Inflammatory macrophage (primary cell): ENCODE results near the gene DCAF12.
A peak's percentile ranks its signal among the peaks of the same experiment; 100 is the strongest.
"Not testable (repeated sequence)": the region's sequence is repeated elsewhere in the genome, so short reads cannot be mapped to it uniquely, and the experiment has no call there.

Experiments used
- DNase-seq, 2 donors: peaks; one replicate each; pipeline ENCODE4 v3.0.0-alpha.2; 2020 to 2022
- total RNA-seq, 18 experiments: gene quantifications; one replicate each; lab custom pipeline; 2026; ENCODE audit warnings: mixed read lengths in 6 of 18, inconsistent platforms in 2 of 18; lab: John Stamatoyannopoulos, UW

DCAF12 gene
- total RNA-seq = 41.7 to 143 (median 60.0) reads per million in 18 experiments

- DNase-seq = peak; percentile 95 to 96
These were observed at the start of gene DCAF12 for GRCh38 chr9:34126207-34127034. TSS of gene DCAF12 (minus strand) at chr9:34126698. CDS start at chr9:34126431, 267 bp downstream.

GRCh38 chr9:34176089-34176488 lies 49.6 kb upstream of the DCAF12 start:
- DNase-seq = no peak

- peak; percentile 86 to 93 for DNase-seq
These were observed 45.4 kb upstream of the DCAF12 start for GRCh38 chr9:34171753-34172535.

GRCh38 chr9:34170237-34170991 lies 43.9 kb upstream of the DCAF12 start:
- DNase-seq = no peak

- DNase-seq = no peak
These were observed 42.6 kb upstream of the DCAF12 start for GRCh38 chr9:34169125-34169524.

- peak; percentile 45 to 52 for DNase-seq
These were observed 36.9 kb upstream of the DCAF12 start for GRCh38 chr9:34163434-34163833.

GRCh38 chr9:34158362-34158869 lies 31.9 kb upstream of the DCAF12 start:
- DNase-seq = peak in 1 of 2 donors; percentile 46

- no peak for DNase-seq
These were observed 31.4 kb upstream of the DCAF12 start for GRCh38 chr9:34157898-34158297.

- DNase-seq = no peak
These were observed 30.8 kb upstream of the DCAF12 start for GRCh38 chr9:34157318-34157717.

GRCh38 chr9:34154057-34154456 lies 27.6 kb upstream of the DCAF12 start:
- DNase-seq = no peak

- DNase-seq = no peak
These were observed 24.9 kb upstream of the DCAF12 start for GRCh38 chr9:34151398-34151797.

- no peak for DNase-seq
These were observed 18.7 kb upstream of the DCAF12 start for GRCh38 chr9:34145165-34145564.

GRCh38 chr9:34143116-34143515 lies 16.6 kb upstream of the DCAF12 start:
- DNase-seq = no peak

GRCh38 chr9:34140853-34141252 lies 14.4 kb upstream of the DCAF12 start:
- no peak for DNase-seq

- DNase-seq = peak; percentile 10 to 23
These were observed 13.1 kb upstream of the DCAF12 start for GRCh38 chr9:34139477-34140146.

- not testable (repeated sequence) for DNase-seq
These were observed 12.1 kb upstream of the DCAF12 start for GRCh38 chr9:34138644-34139043.

- no peak for DNase-seq
These were observed 8.0 kb upstream of the DCAF12 start for GRCh38 chr9:34134521-34134920.

GRCh38 chr9:34133436-34133949 lies 7.0 kb upstream of the DCAF12 start:
- DNase-seq = no peak

GRCh38 chr9:34131571-34131970 lies 5.1 kb upstream of the DCAF12 start:
- no peak for DNase-seq

GRCh38 chr9:34127035-34127948 lies 794 bp upstream of the DCAF12 start:
- DNase-seq = no peak
